ENCODE measurements around the gene RBMS1. TPM values are rescaled to one million over a fixed set of nuclear protein-coding genes. Genes with fewer than 3 reads are reported as not detected.

RBMS1 gene
- total and polyA plus RNA-seq, 2 of the 4 experiments (the other 2 are of a cell fraction): 43.5 to 64.9 TPM

DNA sequence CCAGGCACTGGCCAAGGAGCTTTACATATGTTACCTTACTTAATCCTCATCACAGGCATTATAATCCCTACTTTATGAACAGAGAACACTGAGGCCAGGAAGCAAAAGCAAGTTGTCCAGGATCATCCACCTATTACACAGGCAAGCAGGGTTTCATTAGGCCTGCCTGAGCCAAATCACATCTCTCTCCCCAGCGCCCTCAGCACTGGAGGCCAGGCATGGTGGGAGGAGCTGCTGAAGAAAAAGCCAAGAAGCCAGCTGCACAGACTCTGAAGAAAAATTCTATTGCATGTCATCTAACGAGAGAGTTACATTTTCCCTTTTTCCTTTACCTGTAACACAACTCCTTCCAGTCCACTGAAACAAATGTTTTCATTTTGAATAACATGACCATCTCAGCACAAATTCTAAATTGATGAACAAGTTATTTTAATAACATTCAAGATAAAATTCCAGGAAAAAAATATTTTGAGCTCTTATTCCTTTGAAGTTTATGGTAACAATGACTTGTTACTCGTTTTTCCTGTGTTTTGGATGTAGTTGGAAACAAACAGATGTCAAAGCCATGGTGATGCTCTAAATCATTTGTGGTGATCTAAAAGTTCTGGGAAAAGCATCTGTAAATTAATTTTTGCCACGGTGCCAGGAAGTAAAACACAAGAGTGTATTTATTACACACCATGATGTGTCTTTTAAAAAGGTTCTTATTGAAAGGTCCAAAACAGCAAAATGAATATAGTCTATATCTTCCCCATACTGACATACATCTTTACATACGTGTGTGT, 154.5 kb downstream of the RBMS1 start:
- Histone ChIP-seq H3K4me2 (ENCODE audit: low read depth, low read length) (no peak overlapping the region), H3K4me3 (ENCODE audit: insufficient read depth, low read depth, low read length) (no peak overlapping the region), H3K9ac (ENCODE audit: low read depth, low read length) (0 out of 2 replicates have a peak overlapping the region, but pooled peaks have one; percentile 38), H3K27ac (ENCODE audit: insufficient read depth, low read length) (peak overlapping the region; percentile 22; the same call in 1 of the 2 replicates), H3K9me3 (ENCODE audit: control insufficient read depth, insufficient read depth, low read length) (no peaks in the 10 kb centered on the region), H4K91ac (ENCODE audit: insufficient read depth, low read depth, low read length) (no peak overlapping the region), H3K23ac (ENCODE audit: low read depth, low read length) (peak overlapping the region; percentile 28; the same call in 1 of the 2 replicates), H3K18ac (ENCODE audit: low read depth, low read length) (no peak overlapping the region), H2AFZ (replicated peaks; ENCODE audit: low read length, poor library complexity) (no peak overlapping the region), H2BK120ac (ENCODE audit: low read depth, low read length) (no peak overlapping the region), H2BK15ac (ENCODE audit: low read depth, low read length) (no peak overlapping the region), H4K5ac (ENCODE audit: low read depth, low read length) (no peak overlapping the region), H4K8ac (ENCODE audit: low read depth in 2 of 2, low read length in 2 of 2) (no peak overlapping the region), H2BK20ac (ENCODE audit: low read depth, low read length) (no peak overlapping the region), H3K14ac (replicated peaks; ENCODE audit: low read depth, low read length) (no peak overlapping the region; the same call in 1 of the 2 replicates), H3K4ac (ENCODE audit: low read depth, low read length) (no peak overlapping the region), H3K27me3 (ENCODE audit: control insufficient read depth, insufficient read depth, low read length) (no peaks in the 10 kb centered on the region), H3K4me1 (ENCODE audit: control insufficient read depth, insufficient read depth, low read length) (peaks cover 26% of the 10 kb centered on the region), H3K79me1 (ENCODE audit: low read depth in 1 of 2, low read length in 2 of 2) (peaks cover 16 to 77% of the 10 kb centered on the region in 2 experiments), H2BK5ac (ENCODE audit: low read depth, low read length, poor library complexity, severe bottlenecking) (no peak overlapping the region), H2AK5ac (ENCODE audit: low read depth, low read length) (peak overlapping the region; percentile 10), H4K20me1 (ENCODE audit: insufficient read depth, low read length) (peaks cover 68% of the 10 kb centered on the region), H3K56ac (ENCODE audit: extremely low read depth, insufficient read depth, low read length) (no peak overlapping the region), H2AK9ac (replicated peaks; ENCODE audit: low read depth, low read length, poor library complexity) (no peak overlapping the region), H3K9me1 (ENCODE audit: insufficient read depth, low read length) (peaks cover 23% of the 10 kb centered on the region), H3K36me3 (ENCODE audit: control insufficient read depth, insufficient read depth, low read length) (no peaks in the 10 kb centered on the region; the same call in 1 of the 2 replicates)
- ATAC-seq (ENCODE audit: low read depth) (peak; percentile 49; the same call in 1 of the 2 replicates), DNase-seq (peak; percentile 53)
- TF ChIP-seq MAFK (IDR thresholded peaks at IDR 0.05; ENCODE audit: low read depth, low read length): no peak
- no peak for TF ChIP-seq CEBPB (IDR thresholded peaks at IDR 0.05; ENCODE audit: low read depth, low read length)
- no peak for TF ChIP-seq NFE2L2 (IDR thresholded peaks at IDR 0.05; ENCODE audit: low read depth, low read length)
- TF ChIP-seq, protein P1, sequence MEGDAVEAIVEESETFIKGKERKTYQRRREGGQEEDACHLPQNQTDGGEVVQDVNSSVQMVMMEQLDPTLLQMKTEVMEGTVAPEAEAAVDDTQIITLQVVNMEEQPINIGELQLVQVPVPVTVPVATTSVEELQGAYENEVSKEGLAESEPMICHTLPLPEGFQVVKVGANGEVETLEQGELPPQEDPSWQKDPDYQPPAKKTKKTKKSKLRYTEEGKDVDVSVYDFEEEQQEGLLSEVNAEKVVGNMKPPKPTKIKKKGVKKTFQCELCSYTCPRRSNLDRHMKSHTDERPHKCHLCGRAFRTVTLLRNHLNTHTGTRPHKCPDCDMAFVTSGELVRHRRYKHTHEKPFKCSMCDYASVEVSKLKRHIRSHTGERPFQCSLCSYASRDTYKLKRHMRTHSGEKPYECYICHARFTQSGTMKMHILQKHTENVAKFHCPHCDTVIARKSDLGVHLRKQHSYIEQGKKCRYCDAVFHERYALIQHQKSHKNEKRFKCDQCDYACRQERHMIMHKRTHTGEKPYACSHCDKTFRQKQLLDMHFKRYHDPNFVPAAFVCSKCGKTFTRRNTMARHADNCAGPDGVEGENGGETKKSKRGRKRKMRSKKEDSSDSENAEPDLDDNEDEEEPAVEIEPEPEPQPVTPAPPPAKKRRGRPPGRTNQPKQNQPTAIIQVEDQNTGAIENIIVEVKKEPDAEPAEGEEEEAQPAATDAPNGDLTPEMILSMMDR (conservative IDR thresholded peaks at IDR 0.05; ENCODE audit: low read depth, low read length): no peak
- TF ChIP-seq MAZ (IDR thresholded peaks at IDR 0.05; ENCODE audit: borderline replicate concordance, low read depth, low read length): no peak
- no peak for TF ChIP-seq RCOR1 (IDR thresholded peaks at IDR 0.05; ENCODE audit: insufficient replicate concordance, low read length)
- TF ChIP-seq, protein P2, sequence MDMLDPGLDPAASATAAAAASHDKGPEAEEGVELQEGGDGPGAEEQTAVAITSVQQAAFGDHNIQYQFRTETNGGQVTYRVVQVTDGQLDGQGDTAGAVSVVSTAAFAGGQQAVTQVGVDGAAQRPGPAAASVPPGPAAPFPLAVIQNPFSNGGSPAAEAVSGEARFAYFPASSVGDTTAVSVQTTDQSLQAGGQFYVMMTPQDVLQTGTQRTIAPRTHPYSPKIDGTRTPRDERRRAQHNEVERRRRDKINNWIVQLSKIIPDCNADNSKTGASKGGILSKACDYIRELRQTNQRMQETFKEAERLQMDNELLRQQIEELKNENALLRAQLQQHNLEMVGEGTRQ (IDR thresholded peaks at IDR 0.05; ENCODE audit: low read depth, low read length): no peak
- TF ChIP-seq RFX5 (IDR thresholded peaks at IDR 0.05; ENCODE audit: low read depth, low read length): no peak
- no peak for TF ChIP-seq FOS (IDR thresholded peaks at IDR 0.05; ENCODE audit: low read depth, low read length)
- TF ChIP-seq, protein P3, sequence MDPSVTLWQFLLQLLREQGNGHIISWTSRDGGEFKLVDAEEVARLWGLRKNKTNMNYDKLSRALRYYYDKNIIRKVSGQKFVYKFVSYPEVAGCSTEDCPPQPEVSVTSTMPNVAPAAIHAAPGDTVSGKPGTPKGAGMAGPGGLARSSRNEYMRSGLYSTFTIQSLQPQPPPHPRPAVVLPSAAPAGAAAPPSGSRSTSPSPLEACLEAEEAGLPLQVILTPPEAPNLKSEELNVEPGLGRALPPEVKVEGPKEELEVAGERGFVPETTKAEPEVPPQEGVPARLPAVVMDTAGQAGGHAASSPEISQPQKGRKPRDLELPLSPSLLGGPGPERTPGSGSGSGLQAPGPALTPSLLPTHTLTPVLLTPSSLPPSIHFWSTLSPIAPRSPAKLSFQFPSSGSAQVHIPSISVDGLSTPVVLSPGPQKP (IDR thresholded peaks at IDR 0.05; ENCODE audit: borderline replicate concordance, low read depth, low read length): no peak
- no peak for TF ChIP-seq RAD21 (IDR thresholded peaks at IDR 0.05; ENCODE audit: low read length)
- dilution Hi-C loops (cut with HindIII; ENCODE audit: low sequenced_read_pairs, unreplicated experiment): no loop called here
- POLR2A ChIA-PET (ENCODE audit: unreplicated experiment): no interaction called here
- CTCF ChIA-PET: interaction anchor here (0.5 to 0.9 kb wide), 3 partner anchors 13 to 66 kb away, joined by 4 to 5 read pairs (median 4); no protein-coding TSS in a partner anchor
- no TSS peak for BruUV-seq (replicated peaks)
- in situ Hi-C loops (cut with MboI; ENCODE audit: low sequenced_read_pairs): no loop called here
- no CpG with 5 or more reads among the region's 5 CpGs for WGBS, 2 experiments (ENCODE audit: extremely low coverage in 2 of 2, insufficient read length in 1 of 2)
- intact Hi-C loops (cut with micrococcal nuclease): no loop called here

Data from IMR-90 (cell line).